GM12801 (cell line): ENCODE data around the gene JAG2.

Source experiments
- CTCF ChIP-seq: IDR thresholded peaks from one replicate; pipeline ENCODE4 v1.5.1; 2011; ENCODE audit warnings: control low read depth; ENCODE audit not compliant: insufficient read length; ENCODE audit errors: extremely low read depth

The JAG2 gene

GRCh38 chr14:105211758-105212089 lies 43.1 kb upstream of the JAG2 start:
- no peak for TF ChIP-seq CTCF

GRCh38 chr14:105211086-105211757 lies 42.6 kb upstream of the JAG2 start:
- TF ChIP-seq CTCF = no peak

- no peak for TF ChIP-seq CTCF
Measured at GRCh38 chr14:105210266-105211025, 41.9 kb upstream of the JAG2 start.

- no peak for TF ChIP-seq CTCF
Measured at GRCh38 chr14:105209646-105210045, 41.1 kb upstream of the JAG2 start.

GRCh38 chr14:105209091-105209490 lies 40.5 kb upstream of the JAG2 start:
- TF ChIP-seq CTCF = no peak

- no peak for TF ChIP-seq CTCF
Measured at GRCh38 chr14:105208738-105209075, 40.1 kb upstream of the JAG2 start.

GRCh38 chr14:105207996-105208737 lies 39.6 kb upstream of the JAG2 start:
- no peak for TF ChIP-seq CTCF
